GM12891 (cell line): Measurements from ENCODE around the gene VIM.
A peak's percentile ranks its signal among the peaks of the same experiment; 100 is the strongest.

Source experiments
- DNase-seq: peaks from one replicate; pipeline ENCODE4 v3.0.0; 2011; ENCODE audit warnings: low spot score; ENCODE audit not compliant: insufficient read length
- FAIRE-seq: peaks from 2 replicates; lab custom pipeline; 2011; peaks lifted over from hg19 to GRCh38; lab: Jason Lieb, UNC
- PAX5 ChIP-seq: IDR thresholded peaks from 2 replicates; pipeline ENCODE4 v1.6.1; 2011; ENCODE audit warnings: low read length, moderate library complexity, mild to moderate bottlenecking; ENCODE audit not compliant: insufficient read depth, severe bottlenecking
- POLR2A ChIP-seq: IDR thresholded peaks from 2 replicates; pipeline ENCODE4 v1.6.1; 2011; ENCODE audit warnings: low read depth, low read length, control low read depth
- POLR2AphosphoS5 ChIP-seq: IDR thresholded peaks from 2 replicates; pipeline ENCODE4 v1.6.1; 2011; ENCODE audit warnings: low read depth, low read length, control low read depth
- POU2F2 ChIP-seq: IDR thresholded peaks from 2 replicates; pipeline ENCODE4 v1.6.1; 2011; ENCODE audit warnings: low read depth, mild to moderate bottlenecking, control low read depth, low read length, moderate library complexity
- SPI1 ChIP-seq: IDR thresholded peaks from 2 replicates; pipeline ENCODE4 v1.6.1; 2011; ENCODE audit warnings: low read depth, low read length, control low read depth
- TAF1 ChIP-seq: IDR thresholded peaks from 2 replicates; pipeline ENCODE4 v1.6.1; 2011; ENCODE audit warnings: low read depth, low read length, control low read depth

Gene VIM

DNA sequence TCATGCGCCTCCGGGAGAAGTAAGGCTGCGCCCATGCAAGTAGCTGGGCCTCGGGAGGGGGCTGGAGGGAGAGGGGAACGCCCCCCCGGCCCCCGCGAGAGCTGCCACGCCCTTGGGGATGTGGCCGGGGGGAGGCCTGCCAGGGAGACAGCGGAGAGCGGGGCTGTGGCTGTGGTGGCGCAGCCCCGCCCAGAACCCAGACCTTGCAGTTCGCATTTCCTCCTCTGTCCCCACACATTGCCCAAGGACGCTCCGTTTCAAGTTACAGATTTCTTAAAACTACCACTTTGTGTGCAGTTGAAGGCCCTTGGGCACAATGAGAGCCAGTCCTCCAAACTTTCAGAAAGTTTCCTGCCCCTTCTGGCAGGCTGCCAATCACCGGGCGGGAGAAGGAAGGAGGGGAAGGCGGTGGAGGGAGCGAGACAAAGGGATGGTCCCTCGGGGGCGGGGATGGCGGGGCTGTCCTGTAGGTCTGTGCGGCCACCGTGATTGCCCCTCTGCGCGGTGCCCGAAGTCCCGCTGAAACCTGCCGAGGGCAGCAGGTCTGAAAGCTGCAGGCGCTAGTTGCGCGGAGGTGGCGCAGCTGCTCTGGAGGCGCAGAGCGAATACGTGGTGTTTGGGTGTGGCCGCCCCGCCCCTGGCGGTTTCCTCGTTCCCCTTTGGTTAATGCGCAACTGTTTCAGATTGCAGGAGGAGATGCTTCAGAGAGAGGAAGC lies 2.1 kb downstream of the VIM start:
- FAIRE-seq, result peak; percentile 93
- DNase-seq, result no peak
- TF ChIP-seq TAF1 (no peak), POLR2AphosphoS5 (0 out of 2 replicates have a peak, but pooled peaks have one; percentile 39), POLR2A (0 out of 2 replicates have a peak, but pooled peaks have one; percentile 32), PAX5 (no peak), POU2F2 (0 out of 2 replicates have a peak, but pooled peaks have one; percentile 17), SPI1 (peak; percentile 66)

DNA sequence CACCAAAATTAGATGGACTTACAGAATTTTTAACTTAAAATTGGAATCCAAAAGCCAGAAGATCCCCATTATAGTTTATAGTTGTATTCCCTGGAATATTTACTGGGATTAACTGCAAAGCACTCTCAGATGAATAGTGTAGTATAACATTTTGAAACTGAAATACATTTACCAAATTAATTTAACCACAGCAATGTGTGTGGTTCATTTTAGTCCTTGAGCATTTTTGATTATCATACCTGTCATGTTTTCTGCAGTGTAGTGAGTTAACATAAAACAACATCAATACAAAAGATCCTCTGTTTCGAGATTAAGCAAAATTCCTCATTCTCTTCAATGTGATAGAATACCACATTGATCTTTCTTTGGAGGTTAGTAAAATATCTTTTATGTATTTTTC lies 3.7 kb downstream of the VIM start:
- FAIRE-seq, result no peak
- TF ChIP-seq SPI1 (no peak), TAF1 (no peak), PAX5 (no peak), POLR2A (no peak), POU2F2 (no peak), POLR2AphosphoS5 (no peak)
- no peak for DNase-seq

GRCh38 chr10:17232276-17232960 lies 4.4 kb downstream of the VIM start:
- no peak for TF ChIP-seq POLR2AphosphoS5
- DNase-seq, result no peak
- peak; percentile 66 for FAIRE-seq

GRCh38 chr10:17233286-17233991 lies 5.4 kb downstream of the VIM start:
- DNase-seq (no peak), FAIRE-seq (no peak)
- TF ChIP-seq POLR2AphosphoS5 (no peak), POU2F2 (no peak), SPI1 (no peak), TAF1 (no peak), POLR2A (no peak), PAX5 (no peak)

GRCh38 chr10:17234431-17234945 lies 6.4 kb downstream of the VIM start:
- DNase-seq (no peak), FAIRE-seq (no peak)
- TF ChIP-seq SPI1 (no peak), POLR2A (no peak), TAF1 (no peak), POU2F2 (no peak), PAX5 (no peak), POLR2AphosphoS5 (no peak)

DNA sequence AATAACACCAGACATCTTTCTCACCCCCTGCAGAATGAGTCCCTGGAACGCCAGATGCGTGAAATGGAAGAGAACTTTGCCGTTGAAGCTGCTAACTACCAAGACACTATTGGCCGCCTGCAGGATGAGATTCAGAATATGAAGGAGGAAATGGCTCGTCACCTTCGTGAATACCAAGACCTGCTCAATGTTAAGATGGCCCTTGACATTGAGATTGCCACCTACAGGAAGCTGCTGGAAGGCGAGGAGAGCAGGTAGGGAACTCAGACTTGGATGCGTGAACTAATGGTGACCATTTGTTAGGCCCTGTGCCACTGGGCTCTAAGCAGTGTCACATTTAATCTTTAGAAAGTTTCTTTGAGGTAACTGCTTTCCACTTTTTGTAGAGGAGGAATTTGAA lies 7.1 kb downstream of the VIM start:
- no peak for FAIRE-seq
- DNase-seq, result no peak
- TF ChIP-seq TAF1 (no peak), POLR2AphosphoS5 (no peak), PAX5 (no peak), SPI1 (no peak), POU2F2 (no peak), POLR2A (no peak)

GRCh38 chr10:17236468-17237148 lies 8.6 kb downstream of the VIM start:
- FAIRE-seq, result no peak
- TF ChIP-seq SPI1, result no peak
- DNase-seq, result no peak

DNA sequence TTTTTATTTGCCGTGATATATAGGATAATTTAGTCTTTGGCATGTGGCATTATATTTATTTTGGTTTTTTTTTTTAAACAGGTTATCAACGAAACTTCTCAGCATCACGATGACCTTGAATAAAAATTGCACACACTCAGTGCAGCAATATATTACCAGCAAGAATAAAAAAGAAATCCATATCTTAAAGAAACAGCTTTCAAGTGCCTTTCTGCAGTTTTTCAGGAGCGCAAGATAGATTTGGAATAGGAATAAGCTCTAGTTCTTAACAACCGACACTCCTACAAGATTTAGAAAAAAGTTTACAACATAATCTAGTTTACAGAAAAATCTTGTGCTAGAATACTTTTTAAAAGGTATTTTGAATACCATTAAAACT lies 9.1 kb downstream of the VIM start:
- no peak for TF ChIP-seq POU2F2
- no peak for TF ChIP-seq SPI1
- no peak for TF ChIP-seq POLR2A
- TF ChIP-seq POLR2AphosphoS5, result no peak
- TF ChIP-seq PAX5, result no peak
- no peak for TF ChIP-seq TAF1
- FAIRE-seq (no peak), DNase-seq (no peak)

- TF ChIP-seq SPI1 (no peak), PAX5 (no peak), POLR2AphosphoS5 (no peak), TAF1 (no peak), POLR2A (no peak), POU2F2 (no peak)
- FAIRE-seq, result no peak
- DNase-seq, result no peak
These were observed 9.9 kb downstream of the VIM start for GRCh38 chr10:17237915-17238444.
